ENCODE results near the gene OPA1. TPM values are rescaled to one million over a fixed set of nuclear protein-coding genes. Genes with fewer than 3 reads are reported as not detected.

The OPA1 gene
- total RNA-seq, 1 donor from 2014 or later = 124 TPM

DNA sequence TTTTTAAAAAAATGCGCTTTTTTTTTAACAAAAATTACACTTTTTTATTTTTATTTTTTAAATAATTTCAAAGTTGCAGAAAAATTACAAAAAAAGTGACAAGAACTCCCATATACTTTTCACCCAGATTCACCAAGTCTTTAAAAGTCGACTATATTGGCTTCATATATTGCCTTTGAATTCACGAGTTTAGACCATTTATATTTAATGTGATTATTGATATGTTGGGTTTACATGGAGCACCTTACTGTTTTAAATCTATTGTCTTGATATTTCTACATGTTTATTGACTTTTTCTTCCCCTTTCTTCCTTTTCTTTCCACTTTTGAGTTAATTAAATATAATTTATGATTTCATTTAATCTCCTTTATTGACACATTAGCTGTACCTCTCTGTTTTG lies 127.2 kb downstream of the OPA1 start:
- Histone ChIP-seq H3K4me3 (no peak overlapping the region), H3K9me3 (replicated peaks) (peaks cover 13% of the 10 kb centered on the region), H3K36me3 (peaks cover 1% of the 10 kb centered on the region), H3K27ac (replicated peaks) (no peak overlapping the region), H3K4me1 (no peaks in the 10 kb centered on the region), H3K27me3 (ENCODE audit: low read depth) (no peaks in the 10 kb centered on the region)
- no peak for DNase-seq
- TF ChIP-seq, protein P1, sequence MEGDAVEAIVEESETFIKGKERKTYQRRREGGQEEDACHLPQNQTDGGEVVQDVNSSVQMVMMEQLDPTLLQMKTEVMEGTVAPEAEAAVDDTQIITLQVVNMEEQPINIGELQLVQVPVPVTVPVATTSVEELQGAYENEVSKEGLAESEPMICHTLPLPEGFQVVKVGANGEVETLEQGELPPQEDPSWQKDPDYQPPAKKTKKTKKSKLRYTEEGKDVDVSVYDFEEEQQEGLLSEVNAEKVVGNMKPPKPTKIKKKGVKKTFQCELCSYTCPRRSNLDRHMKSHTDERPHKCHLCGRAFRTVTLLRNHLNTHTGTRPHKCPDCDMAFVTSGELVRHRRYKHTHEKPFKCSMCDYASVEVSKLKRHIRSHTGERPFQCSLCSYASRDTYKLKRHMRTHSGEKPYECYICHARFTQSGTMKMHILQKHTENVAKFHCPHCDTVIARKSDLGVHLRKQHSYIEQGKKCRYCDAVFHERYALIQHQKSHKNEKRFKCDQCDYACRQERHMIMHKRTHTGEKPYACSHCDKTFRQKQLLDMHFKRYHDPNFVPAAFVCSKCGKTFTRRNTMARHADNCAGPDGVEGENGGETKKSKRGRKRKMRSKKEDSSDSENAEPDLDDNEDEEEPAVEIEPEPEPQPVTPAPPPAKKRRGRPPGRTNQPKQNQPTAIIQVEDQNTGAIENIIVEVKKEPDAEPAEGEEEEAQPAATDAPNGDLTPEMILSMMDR (IDR thresholded peaks at IDR 0.05; ENCODE audit: borderline replicate concordance) = no peak
- intact Hi-C loops (cut with micrococcal nuclease) = no loop called here

DNA sequence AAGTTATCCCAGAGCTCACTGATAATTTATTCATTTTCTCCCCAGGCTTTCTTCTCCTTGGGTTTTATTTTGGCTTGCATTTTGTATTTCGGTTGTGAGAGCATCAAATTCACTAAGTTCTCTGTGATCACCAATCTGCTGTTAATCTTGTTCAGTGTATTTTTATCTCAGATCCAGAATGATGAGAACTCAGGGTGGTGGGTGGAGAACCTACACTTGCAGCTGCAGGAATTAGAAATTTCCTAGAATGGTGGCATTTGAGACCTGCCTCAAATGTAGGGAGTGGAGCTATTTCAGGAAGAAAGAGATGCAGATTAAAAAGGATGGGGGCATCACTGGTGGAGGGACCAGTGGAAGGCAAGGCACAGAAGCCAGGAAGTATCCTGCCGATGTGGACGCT lies 129.6 kb downstream of the OPA1 start:
- H3K9me3 ChIP-seq (replicated peaks) = peaks cover 13% of the 10 kb centered on the region
- no peaks in the 10 kb centered on the region for H3K36me3 ChIP-seq
- no peaks in the 10 kb centered on the region for H3K4me1 ChIP-seq
- TF ChIP-seq, protein P1 (IDR thresholded peaks at IDR 0.05; ENCODE audit: borderline replicate concordance) = no peak
- intact Hi-C loops (cut with micrococcal nuclease) = no loop called here
- no peak overlapping the region for H3K4me3 ChIP-seq
- H3K27me3 ChIP-seq (ENCODE audit: low read depth) = no peaks in the 10 kb centered on the region
- no peak overlapping the region for H3K27ac ChIP-seq (replicated peaks)
- no peak for DNase-seq

- H3K27me3 ChIP-seq (ENCODE audit: low read depth) = peaks cover 24% of the 10 kb centered on the region
- no peaks in the 10 kb centered on the region for H3K36me3 ChIP-seq
- no peaks in the 10 kb centered on the region for H3K9me3 ChIP-seq (replicated peaks)
- DNase-seq = no peak
- intact Hi-C loops (cut with micrococcal nuclease) = no loop called here
- TF ChIP-seq, protein P1 (IDR thresholded peaks at IDR 0.05; ENCODE audit: borderline replicate concordance) = no peak
- no peak overlapping the region for H3K4me3 ChIP-seq
- no peaks in the 10 kb centered on the region for H3K4me1 ChIP-seq
- no peak overlapping the region for H3K27ac ChIP-seq (replicated peaks)
Measured at GRCh38 chr3:193727089-193727488, 134.1 kb downstream of the OPA1 start.

DNA sequence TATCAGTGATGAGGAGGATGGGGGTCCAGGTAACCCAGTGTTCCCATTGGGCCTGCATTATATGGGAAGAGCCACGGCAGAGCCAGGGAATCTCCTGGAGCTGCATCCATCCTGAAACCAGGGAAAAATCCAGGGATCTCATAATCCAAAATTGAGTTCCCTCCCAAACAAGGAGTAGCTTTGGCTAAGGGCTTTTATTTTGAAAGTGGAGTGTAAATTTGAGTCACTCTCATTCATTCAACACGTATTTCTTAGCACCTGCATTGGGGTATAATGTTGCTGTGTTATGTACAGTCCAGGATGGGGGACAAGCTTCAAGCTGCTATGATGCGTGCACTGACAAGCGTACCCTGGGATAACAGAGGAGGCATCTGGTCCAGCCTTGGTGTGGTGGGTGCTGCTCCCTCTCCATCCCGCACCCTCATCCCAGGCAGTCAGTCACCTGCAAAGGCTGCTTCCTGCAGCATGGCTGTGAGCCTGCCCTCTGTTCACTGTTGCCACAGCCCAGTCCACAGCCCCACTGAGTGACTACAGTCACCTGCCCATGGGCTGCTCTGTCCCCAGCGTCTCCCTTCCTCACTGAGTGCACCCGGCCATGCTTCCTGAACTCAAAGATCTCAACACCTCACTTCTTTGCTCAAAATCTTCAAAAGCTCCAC lies 135.6 kb downstream of the OPA1 start:
- TF ChIP-seq, protein P1 (IDR thresholded peaks at IDR 0.05; ENCODE audit: borderline replicate concordance) = no peak
- Histone ChIP-seq H3K9me3 (replicated peaks) (no peaks in the 10 kb centered on the region), H3K27ac (replicated peaks) (no peak overlapping the region), H3K4me1 (no peaks in the 10 kb centered on the region), H3K36me3 (no peaks in the 10 kb centered on the region), H3K27me3 (ENCODE audit: low read depth) (peaks cover 27% of the 10 kb centered on the region), H3K4me3 (no peak overlapping the region)
- intact Hi-C loops (cut with micrococcal nuclease) = no loop called here
- no peak for DNase-seq

DNA sequence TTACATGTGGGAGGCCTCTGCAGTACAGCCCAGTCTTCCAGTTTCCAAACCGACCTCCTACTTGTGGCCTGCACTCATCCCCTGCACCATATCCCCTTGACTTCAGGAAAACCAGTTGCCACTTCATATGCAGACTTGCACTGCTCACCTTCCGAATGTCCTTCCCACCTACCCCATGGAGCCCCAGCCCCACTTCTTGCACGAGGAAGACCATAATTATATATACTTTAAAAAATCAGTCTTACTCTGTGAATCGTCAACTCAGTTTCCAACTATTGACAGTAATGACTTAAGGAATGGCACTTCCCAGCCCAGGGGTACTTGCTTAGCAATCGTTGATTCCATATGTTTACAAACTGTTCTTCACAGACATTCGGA lies 136.1 kb downstream of the OPA1 start:
- Histone ChIP-seq H3K9me3 (replicated peaks) (no peaks in the 10 kb centered on the region), H3K36me3 (no peaks in the 10 kb centered on the region), H3K4me3 (no peak overlapping the region), H3K4me1 (no peaks in the 10 kb centered on the region), H3K27ac (replicated peaks) (no peak overlapping the region), H3K27me3 (ENCODE audit: low read depth) (peaks cover 27% of the 10 kb centered on the region)
- TF ChIP-seq, protein P1 (IDR thresholded peaks at IDR 0.05; ENCODE audit: borderline replicate concordance) = no peak
- DNase-seq = no peak
- intact Hi-C loops (cut with micrococcal nuclease) = no loop called here

All from left ventricle myocardium inferior (tissue), 1 donor.